Vagina (tissue), 2 donors: ENCODE data around the gene PDIA5. TPM values are rescaled to one million over a fixed set of nuclear protein-coding genes. Genes with fewer than 3 reads are reported as not detected.

Experiments used
- DNase-seq, 2 donors: peaks; one replicate each; pipeline ENCODE4 v3.0.0-alpha.2; 2017; ENCODE audit errors: extremely low spot score in 2 of 2
- H3K27ac ChIP-seq: fragments of 200-600 bp; sonication (generic); one replicate; pipeline ENCODE4 v1.5.1; 2019
- H3K27me3 ChIP-seq: fragments of 200-600 bp; sonication (generic); one replicate; pipeline ENCODE4 v1.5.1; 2019
- H3K36me3 ChIP-seq, 2 donors: fragments of 200-600 bp; sonication (generic); one replicate each; pipeline ENCODE4 v1.5.1; 2017 to 2019
- H3K4me1 ChIP-seq: fragments of 200-600 bp; sonication (generic); one replicate; pipeline ENCODE4 v1.5.1; 2019
- H3K4me3 ChIP-seq, 2 donors: fragments of 200-600 bp; sonication (generic); 1 replicate in 1 of 2; 2 replicates in 1 of 2; pipeline ENCODE4 v1.5.1; 2016 to 2019
- H3K9me3 ChIP-seq: fragments of 200-600 bp; sonication (generic); one replicate; pipeline ENCODE4 v1.5.1; 2019
- POLR2A ChIP-seq, 2 donors: fragments of 450-650 bp; IDR thresholded peaks; one replicate each; pipeline ENCODE4 v1.6.1; 2017; ENCODE audit warnings: antibody characterized with exemption in 2 of 2, mild to moderate bottlenecking in 2 of 2, moderate library complexity in 2 of 2
- POLR2AphosphoS5 ChIP-seq, 2 donors: sonication (generic); formaldehyde crosslinking; IDR thresholded peaks; one replicate each; pipeline ENCODE4 v1.9.0; 2017; ENCODE audit warnings: antibody characterized with exemption in 2 of 2, mild to moderate bottlenecking in 2 of 2, low read depth in 1 of 2; ENCODE audit not compliant: insufficient read depth in 1 of 2
- intact Hi-C: fragments of 100-400 bp; cut with DNase I; formaldehyde crosslinking; loops from one replicate; pipeline ENCODE4 v1.15.1; 2023
- total RNA-seq: library from RNA; depleted of rRNA; stranded (reverse); fragments of >200 nt; gene quantifications from one replicate; pipeline ENCODE4 v1.2.3, GENCODE V29; 2016
- TF ChIP-seq, protein P1 (sequence below), 3 experiments: fragments of 450-650 bp in 2 of 3; fragments of 200-600 bp in 1 of 3; sonication (generic) in 1 of 3; IDR thresholded peaks; one replicate each; pipeline ENCODE4 v1.5.1; 2017 to 2019; ENCODE audit warnings: antibody characterized with exemption in 3 of 3, mild to moderate bottlenecking in 2 of 3, moderate library complexity in 2 of 3

PDIA5 gene
- total RNA-seq, 1 donor from 2014 or later = 18.9 TPM

DNA sequence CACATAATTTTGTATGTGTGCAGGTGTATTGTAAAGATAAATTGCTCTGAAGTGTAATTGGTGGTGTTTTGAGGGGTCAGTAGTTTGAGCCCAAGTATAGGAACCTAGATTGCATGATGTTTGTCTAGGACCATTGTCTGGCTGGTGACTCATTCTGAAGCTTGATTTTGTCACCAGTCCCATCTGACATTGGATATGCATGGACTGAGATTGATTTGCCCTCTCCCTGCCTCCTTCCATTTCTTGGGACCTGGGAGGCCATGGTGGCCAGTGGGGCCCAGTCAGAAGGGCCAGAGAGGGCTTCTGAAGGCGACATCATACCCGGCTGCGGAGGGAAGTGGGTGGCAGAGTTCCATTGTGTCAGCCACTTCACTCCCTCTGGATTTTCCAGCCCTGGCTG lies 62.3 kb downstream of the PDIA5 start:
- no peaks in the 10 kb centered on the region for H3K9me3 ChIP-seq
- DNase-seq = no peak
- peaks cover 0 to 15% of the 10 kb centered on the region in 2 donors for H3K36me3 ChIP-seq
- H3K4me1 ChIP-seq = no peaks in the 10 kb centered on the region
- TF ChIP-seq POLR2A (IDR thresholded peaks at IDR 0.05) = no peak
- no peak for TF ChIP-seq POLR2AphosphoS5 (IDR thresholded peaks at IDR 0.05; ENCODE audit: insufficient read depth in 1 of 2, low read depth in 1 of 2)
- TF ChIP-seq, protein P1, sequence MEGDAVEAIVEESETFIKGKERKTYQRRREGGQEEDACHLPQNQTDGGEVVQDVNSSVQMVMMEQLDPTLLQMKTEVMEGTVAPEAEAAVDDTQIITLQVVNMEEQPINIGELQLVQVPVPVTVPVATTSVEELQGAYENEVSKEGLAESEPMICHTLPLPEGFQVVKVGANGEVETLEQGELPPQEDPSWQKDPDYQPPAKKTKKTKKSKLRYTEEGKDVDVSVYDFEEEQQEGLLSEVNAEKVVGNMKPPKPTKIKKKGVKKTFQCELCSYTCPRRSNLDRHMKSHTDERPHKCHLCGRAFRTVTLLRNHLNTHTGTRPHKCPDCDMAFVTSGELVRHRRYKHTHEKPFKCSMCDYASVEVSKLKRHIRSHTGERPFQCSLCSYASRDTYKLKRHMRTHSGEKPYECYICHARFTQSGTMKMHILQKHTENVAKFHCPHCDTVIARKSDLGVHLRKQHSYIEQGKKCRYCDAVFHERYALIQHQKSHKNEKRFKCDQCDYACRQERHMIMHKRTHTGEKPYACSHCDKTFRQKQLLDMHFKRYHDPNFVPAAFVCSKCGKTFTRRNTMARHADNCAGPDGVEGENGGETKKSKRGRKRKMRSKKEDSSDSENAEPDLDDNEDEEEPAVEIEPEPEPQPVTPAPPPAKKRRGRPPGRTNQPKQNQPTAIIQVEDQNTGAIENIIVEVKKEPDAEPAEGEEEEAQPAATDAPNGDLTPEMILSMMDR (IDR thresholded peaks at IDR 0.05) = no peak
- no peak overlapping the region for H3K4me3 ChIP-seq
- no peaks in the 10 kb centered on the region for H3K27me3 ChIP-seq
- intact Hi-C loops = no loop called here
- H3K27ac ChIP-seq = no peak overlapping the region

DNA sequence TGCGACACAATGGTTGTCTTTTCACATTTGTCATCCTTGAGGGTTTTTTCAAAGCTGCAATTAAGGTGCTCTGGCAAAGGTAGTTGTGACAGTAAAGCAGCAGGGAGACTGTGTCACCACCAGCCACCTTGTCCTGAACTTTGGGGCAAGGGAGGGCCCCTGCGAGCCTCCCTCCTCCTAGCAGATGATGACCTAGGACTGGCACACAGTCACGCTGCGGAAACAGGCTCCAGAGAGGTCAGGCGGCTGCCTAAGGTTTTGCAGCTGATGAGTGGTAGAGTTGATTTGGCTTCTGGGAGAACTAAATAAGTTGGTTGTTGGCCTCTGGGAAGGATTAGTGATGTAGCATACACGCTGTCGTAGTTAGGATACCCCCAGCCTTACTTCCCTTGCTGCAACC lies 62.7 kb downstream of the PDIA5 start:
- TF ChIP-seq, protein P1 (IDR thresholded peaks at IDR 0.05) = no peak
- Histone ChIP-seq H3K4me3 (no peak overlapping the region), H3K36me3 (peaks cover 0 to 18% of the 10 kb centered on the region in 2 donors), H3K9me3 (no peaks in the 10 kb centered on the region), H3K27ac (no peak overlapping the region), H3K27me3 (no peaks in the 10 kb centered on the region), H3K4me1 (no peaks in the 10 kb centered on the region)
- no peak for DNase-seq
- intact Hi-C loops = no loop called here

DNA sequence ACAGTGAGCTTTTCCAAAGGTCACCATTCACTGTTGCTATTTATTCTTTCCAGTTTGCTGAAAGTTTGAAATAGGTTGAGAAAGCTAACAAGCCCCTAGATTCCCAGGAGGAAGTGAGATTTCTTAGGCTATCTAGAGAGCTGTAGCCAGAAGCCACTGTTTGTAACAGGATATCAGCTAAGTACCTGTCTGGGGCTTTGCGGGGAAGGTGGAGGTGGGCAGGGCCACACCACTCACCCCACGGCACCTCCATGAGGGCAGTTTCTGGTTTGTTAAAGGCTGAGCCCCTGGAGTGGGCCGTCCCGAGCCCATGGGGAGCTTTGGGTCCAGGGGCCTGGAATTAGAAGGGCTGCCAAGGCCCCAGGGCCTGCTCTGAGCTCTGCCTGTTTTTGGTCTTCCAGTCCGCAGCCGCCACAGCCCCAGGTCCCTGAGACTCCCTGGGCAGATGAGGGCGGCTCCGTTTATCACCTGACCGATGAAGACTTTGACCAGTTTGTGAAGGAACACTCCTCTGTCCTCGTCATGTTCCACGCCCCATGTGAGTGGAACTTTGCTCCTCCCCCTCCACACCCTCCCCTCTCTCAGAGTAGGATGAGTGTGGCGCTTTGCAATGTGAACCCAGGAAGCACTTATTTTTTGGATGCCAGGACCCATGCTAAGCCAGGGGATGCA lies 63.4 kb downstream of the PDIA5 start:
- no peak for DNase-seq
- H3K36me3 ChIP-seq = peaks cover 0 to 16% of the 10 kb centered on the region in 2 donors

DNA sequence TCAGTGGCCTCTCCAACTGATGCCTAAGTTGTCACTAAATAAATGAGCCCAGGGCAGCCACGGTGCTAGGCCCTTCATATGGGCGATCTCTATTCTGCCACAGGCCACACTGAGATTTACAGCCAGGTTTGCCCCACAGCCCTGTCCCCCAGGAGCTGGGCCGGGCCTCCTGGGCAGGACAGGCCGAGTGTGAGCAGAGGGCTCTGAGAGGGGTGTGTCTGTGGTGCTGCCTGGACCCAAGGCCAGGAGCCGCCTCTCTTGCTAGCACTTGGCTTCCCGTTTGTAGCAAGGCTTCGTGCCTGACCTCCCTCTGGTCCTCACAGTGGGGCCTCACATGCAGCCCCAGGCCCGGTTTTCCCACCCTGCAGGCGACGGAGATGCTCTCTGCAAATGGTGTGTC lies 67.8 kb downstream of the PDIA5 start:
- H3K9me3 ChIP-seq = no peaks in the 10 kb centered on the region
- peaks cover 0 to 16% of the 10 kb centered on the region in 2 donors for H3K36me3 ChIP-seq
- H3K27ac ChIP-seq = no peak overlapping the region
- no peak overlapping the region for H3K4me3 ChIP-seq
- intact Hi-C loops = no loop called here
- no peak for DNase-seq
- no peaks in the 10 kb centered on the region for H3K27me3 ChIP-seq
- TF ChIP-seq, protein P1 (IDR thresholded peaks at IDR 0.05) = no peak
- TF ChIP-seq POLR2A (IDR thresholded peaks at IDR 0.05) (no peak), POLR2AphosphoS5 (IDR thresholded peaks at IDR 0.05; ENCODE audit: insufficient read depth in 1 of 2, low read depth in 1 of 2) (no peak)
- H3K4me1 ChIP-seq = peaks cover 13% of the 10 kb centered on the region

More for the DNA sequence above, 63.4 kb downstream of the PDIA5 start:
- Histone ChIP-seq H3K4me3 (no peak overlapping the region), H3K4me1 (no peaks in the 10 kb centered on the region), H3K27me3 (no peaks in the 10 kb centered on the region), H3K27ac (no peak overlapping the region), H3K9me3 (no peaks in the 10 kb centered on the region)
- TF ChIP-seq, protein P1 (IDR thresholded peaks at IDR 0.05) = no peak
- TF ChIP-seq POLR2A (IDR thresholded peaks at IDR 0.05) (no peak), POLR2AphosphoS5 (IDR thresholded peaks at IDR 0.05; ENCODE audit: insufficient read depth in 1 of 2, low read depth in 1 of 2) (no peak)
- intact Hi-C loops = no loop called here

DNA sequence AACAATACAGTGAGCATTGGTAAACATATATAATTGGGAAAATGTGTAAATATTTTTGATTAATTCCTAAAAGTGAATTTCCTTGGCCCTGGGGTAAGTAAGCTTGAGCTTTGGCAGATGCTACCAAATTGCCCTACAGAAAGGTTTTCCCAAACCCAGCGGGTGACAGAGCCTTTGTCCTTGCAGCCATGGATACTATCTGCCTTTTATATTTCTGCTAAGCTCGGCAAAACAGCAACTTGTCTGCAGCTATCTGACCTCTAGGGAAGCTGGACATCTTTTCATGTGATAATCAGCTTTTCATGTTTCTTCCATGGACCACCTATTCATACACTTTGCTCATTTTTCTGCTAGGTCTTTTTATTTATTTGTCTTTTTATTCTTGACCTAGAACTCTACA lies 70.2 kb downstream of the PDIA5 start:
- no peak for DNase-seq
- TF ChIP-seq POLR2AphosphoS5 (IDR thresholded peaks at IDR 0.05; ENCODE audit: insufficient read depth in 1 of 2, low read depth in 1 of 2) (no peak), POLR2A (IDR thresholded peaks at IDR 0.05) (no peak)
- TF ChIP-seq, protein P1 (IDR thresholded peaks at IDR 0.05) = no peak
- Histone ChIP-seq H3K36me3 (peaks cover 0 to 11% of the 10 kb centered on the region in 2 donors), H3K27ac (no peak overlapping the region), H3K4me1 (peaks cover 13% of the 10 kb centered on the region), H3K27me3 (no peaks in the 10 kb centered on the region), H3K4me3 (no peak overlapping the region), H3K9me3 (no peaks in the 10 kb centered on the region)
- intact Hi-C loops = no loop called here
